ENCODE measurements around the gene DERA. TPM values are rescaled to one million over a fixed set of nuclear protein-coding genes. Genes with fewer than 3 reads are reported as not detected.

DERA gene
- total and polyA plus RNA-seq, 9 of the 15 experiments (the other 6 are each of a cell fraction or from before 2014, with no cell fraction given), result 5.5 to 15.5 (median 7.8) TPM

- CTCF ChIA-PET (ENCODE audit: low intra/inter-chr PET ratio), result no interaction called here
- Histone ChIP-seq H3K36me3 (ENCODE audit: control insufficient read depth, insufficient read depth, low read length) (no peaks in the 10 kb centered on the region), H3K27me3 (ENCODE audit: control insufficient read depth in 2 of 2, insufficient read depth in 2 of 2, low read length in 2 of 2) (no peaks in the 10 kb centered on the region), H3K79me2 (ENCODE audit: control insufficient read depth, insufficient read depth, low read length) (no peaks in the 10 kb centered on the region), H4K20me1 (replicated peaks; ENCODE audit: control insufficient read depth, insufficient read depth, low read length) (no peaks in the 10 kb centered on the region), H3K9me3 (replicated peaks; ENCODE audit: control insufficient read depth, insufficient read depth, low read depth, low read length) (no peaks in the 10 kb centered on the region), H3K4me3 (no peak overlapping the region), H3K4me2 (ENCODE audit: insufficient read depth, low read length) (no peak overlapping the region), H3K27ac (ENCODE audit: extremely low read depth, low read depth, low read length) (no peak overlapping the region), H3K9ac (ENCODE audit: insufficient read depth in 1 of 2, low read depth in 2 of 2, low read length in 2 of 2) (no peak overlapping the region), H2AFZ (ENCODE audit: low read depth, low read length) (no peak overlapping the region), H3K4me1 (replicated peaks in 1 of 2; ENCODE audit: control insufficient read depth in 2 of 2, insufficient read depth in 2 of 2, low read length in 2 of 2) (no peaks in the 10 kb centered on the region), H3K9me1 (ENCODE audit: control insufficient read depth, insufficient read depth, low read length) (no peaks in the 10 kb centered on the region)
- DNase-seq (ENCODE audit: extremely low read depth in 1 of 4, low spot score in 3 of 4), result no peak
- in situ Hi-C loops (cut with MboI) (no loop called here), intact Hi-C loops (cut with micrococcal nuclease) (loop anchor here (10.0 kb wide), 1 partner anchor 382 kb away; no protein-coding TSS in a partner anchor)
- ATAC-seq, result no peak
- FAIRE-seq, result no peak
- POLR2A ChIA-PET, result no interaction called here
- BruUV-seq (replicated peaks), result no TSS peak
- TF ChIP-seq DIDO1 (tag; IDR thresholded peaks at IDR 0.05; ENCODE audit: low read depth) (no peak), MCM3 (IDR thresholded peaks at IDR 0.05) (no peak), SRSF3 (IDR thresholded peaks at IDR 0.05; ENCODE audit: insufficient read depth, low read length) (no peak), SMARCA5 (IDR thresholded peaks at IDR 0.05) (no peak), E2F6 (IDR thresholded peaks at IDR 0.05; ENCODE audit: borderline replicate concordance in 1 of 2, extremely low read depth in 1 of 2, insufficient read depth in 1 of 2, insufficient read length in 1 of 2, low read depth in 1 of 2, low read length in 1 of 2, poor library complexity in 1 of 2, severe bottlenecking in 1 of 2) (no peak), SAFB (IDR thresholded peaks at IDR 0.05; ENCODE audit: borderline replicate concordance, low read depth, low read length) (no peak), XRCC5 (IDR thresholded peaks at IDR 0.05; ENCODE audit: low read depth, low read length) (no peak)
- TF ChIP-seq, protein P1, sequence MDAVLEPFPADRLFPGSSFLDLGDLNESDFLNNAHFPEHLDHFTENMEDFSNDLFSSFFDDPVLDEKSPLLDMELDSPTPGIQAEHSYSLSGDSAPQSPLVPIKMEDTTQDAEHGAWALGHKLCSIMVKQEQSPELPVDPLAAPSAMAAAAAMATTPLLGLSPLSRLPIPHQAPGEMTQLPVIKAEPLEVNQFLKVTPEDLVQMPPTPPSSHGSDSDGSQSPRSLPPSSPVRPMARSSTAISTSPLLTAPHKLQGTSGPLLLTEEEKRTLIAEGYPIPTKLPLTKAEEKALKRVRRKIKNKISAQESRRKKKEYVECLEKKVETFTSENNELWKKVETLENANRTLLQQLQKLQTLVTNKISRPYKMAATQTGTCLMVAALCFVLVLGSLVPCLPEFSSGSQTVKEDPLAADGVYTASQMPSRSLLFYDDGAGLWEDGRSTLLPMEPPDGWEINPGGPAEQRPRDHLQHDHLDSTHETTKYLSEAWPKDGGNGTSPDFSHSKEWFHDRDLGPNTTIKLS (IDR thresholded peaks at IDR 0.05; ENCODE audit: borderline replicate concordance, low read depth), result no peak
These were observed 71.8 kb downstream of the DERA start for GRCh38 chr12:15982921-15983320.

All from K562 (cell line).